GM10847 (cell line): Measurements from ENCODE around the gene CDKN2AIP.

Source experiments
- POLR2A ChIP-seq: IDR thresholded peaks from 2 replicates; pipeline ENCODE4 v1.6.1; 2011; ENCODE audit not compliant: insufficient read length; ENCODE audit errors: extremely low read depth

The CDKN2AIP gene

DNA sequence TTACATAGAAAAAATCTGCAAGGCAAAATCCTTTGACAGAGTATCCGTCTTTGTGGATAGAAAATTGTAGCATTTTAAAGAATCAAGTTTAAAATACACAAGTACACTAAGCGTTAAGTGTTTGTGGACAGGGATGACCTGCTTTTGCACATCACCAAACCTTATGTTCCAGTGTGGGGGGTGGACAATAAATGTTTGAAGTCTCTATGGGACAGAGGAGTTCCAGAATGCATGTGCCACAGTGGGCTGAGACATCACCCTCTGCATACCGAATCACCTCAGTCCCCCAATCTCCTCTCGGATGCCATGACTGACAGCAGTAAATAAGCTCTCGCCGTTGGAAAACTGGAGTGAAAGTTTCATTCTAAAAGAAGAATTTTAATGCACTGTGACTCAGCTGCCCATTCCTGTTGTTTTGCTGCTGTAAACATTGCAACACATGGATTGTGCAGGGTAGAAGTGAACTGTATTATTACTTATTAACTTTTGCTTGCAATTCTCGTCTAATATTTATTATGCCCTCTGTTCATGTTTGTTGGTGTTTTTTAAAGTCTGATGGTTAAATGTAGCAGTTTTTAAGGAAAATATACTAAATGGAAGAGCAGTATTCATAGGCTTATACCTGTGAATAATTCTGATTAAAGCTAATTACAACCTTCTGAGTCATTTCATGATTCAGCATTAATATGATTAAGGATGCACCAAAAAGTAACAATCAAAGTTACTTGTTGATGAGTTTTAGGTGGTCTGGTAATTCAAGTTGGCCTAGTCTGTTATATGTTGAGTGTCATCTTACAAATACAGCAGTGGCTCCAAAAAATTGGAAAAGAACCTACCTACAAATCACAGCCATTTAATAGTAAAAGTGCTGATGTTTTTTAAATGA, 24.0 kb downstream of the CDKN2AIP start:
- no peak for TF ChIP-seq POLR2A

DNA sequence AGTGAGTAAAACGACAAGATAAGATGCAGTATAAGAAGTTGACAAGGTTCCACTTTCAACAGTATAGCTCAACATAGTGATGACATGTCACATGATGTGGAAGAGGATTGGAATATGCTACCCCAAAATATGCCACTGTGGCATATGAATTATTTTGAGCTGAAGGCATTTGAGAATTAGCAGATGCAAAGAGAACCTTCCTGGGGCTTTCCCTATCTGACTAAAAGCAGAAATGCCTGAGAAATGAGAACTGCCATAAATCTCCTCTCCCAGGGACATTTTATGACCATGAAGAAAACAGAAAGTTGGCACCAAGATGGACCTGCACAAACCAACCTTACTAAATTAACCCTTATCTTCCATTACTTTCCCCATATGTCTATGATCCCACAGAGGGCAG, 24.8 kb downstream of the CDKN2AIP start:
- TF ChIP-seq POLR2A: no peak

DNA sequence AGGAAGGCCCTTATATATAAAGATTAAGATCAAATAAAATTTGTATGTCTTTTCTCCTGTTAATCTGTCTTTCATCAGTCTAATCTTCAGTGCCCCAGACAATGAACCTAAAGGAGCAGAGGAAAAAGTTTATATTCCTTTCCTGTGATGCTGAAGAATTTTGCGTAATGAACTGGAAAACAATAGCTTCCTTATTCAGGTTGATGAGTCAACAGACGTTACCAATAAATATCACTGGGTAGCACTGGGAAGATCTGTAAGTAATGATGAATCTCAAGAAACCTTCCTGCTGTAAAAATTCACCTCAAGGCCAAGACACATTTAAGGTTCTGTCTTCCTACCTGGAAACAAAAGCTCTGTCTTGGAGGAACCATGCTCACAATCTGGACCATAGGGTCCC, 25.5 kb downstream of the CDKN2AIP start:
- TF ChIP-seq POLR2A: no peak

DNA sequence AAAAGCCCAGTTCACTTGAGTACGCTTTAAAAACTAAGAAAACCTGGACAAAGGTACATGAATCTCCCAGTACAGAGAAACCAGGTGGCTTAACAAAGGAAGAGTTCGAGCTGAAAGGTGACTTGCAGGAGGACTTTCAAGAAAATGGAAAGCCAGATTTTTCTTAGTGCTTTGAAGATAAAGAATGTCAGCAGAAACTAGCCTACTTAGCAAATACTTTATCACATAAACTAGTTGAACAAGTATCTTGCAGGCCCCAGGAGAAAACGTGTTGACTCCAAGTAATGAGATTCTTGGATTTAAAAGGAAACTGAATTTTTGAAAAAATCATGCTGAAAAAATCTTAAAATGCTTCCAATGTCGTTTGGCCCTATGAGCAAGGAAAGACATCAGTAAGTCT, 26.4 kb downstream of the CDKN2AIP start:
- no peak for TF ChIP-seq POLR2A

DNA sequence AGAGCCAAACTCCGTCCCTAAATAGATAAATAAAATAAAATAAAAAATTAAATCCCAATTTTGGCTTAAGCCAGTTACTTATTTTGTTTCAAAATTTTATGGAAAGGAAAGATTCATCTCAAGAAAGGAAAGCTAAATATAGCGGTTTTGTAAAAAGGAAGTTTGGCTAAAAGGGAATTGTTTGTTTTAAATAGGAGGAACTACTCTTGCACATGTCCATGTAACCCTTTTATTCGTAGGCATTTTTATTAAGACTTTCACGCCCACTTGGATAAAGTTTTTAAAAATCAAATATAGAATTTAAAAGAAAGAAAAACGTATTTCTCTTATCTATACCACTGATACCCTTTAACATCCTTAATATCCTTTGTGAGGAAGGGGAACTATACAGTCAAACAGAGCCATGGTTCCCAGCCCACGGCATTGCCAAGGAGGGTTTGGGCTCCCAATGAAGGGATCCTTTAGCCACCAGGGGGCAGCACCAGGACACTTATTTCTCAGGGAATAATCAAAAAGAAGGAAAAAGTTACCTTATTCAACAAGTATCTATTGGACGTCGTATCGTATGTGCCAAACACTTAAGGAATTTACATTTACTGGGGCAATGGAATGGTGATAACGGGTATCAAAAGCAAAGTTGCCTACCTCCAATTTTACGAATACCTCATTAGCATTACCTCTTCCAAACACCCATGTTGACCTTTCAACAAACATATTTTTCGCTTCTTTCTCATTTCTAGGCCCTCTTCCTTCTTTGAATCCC, 27.7 kb downstream of the CDKN2AIP start:
- no peak for TF ChIP-seq POLR2A

DNA sequence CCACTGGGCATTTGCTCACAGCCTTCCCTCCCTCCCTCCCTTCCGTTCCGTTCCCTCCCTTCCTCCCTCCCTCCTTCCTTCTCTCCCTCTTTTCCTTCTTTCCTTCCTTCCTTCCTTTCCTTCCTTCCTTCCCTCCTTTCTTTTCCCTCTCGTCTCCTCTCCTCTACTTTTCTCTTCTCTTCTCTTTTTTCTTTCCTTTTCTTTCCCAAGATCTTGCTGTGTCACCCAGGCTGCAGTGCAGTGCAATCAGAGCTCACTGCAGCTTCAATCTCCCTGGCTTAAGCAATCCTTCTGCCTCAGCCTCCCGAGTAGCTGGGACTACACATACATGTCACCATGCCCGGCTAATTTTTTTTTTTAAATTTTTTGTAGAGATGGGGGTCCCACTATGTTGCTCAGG, 33.7 kb downstream of the CDKN2AIP start:
- no peak for TF ChIP-seq POLR2A

DNA sequence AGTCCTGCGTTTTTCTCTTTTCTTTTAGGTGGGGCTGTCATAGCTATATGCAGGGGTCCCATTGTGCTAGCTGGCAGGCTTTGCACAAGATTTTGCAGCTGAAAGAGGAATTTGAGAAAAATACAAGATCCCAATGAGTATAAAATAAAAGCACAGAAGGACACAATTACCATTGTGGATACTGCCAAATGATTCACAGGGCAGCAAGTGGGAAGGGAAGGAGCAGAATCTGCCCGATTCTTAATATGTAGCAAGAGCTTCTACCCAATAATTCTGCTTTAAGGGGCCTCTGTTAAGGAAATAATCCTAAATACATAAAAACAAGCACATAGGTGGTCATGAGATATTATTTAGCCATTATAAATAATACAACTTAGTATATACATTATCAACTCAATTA, 34.5 kb downstream of the CDKN2AIP start:
- no peak for TF ChIP-seq POLR2A

DNA sequence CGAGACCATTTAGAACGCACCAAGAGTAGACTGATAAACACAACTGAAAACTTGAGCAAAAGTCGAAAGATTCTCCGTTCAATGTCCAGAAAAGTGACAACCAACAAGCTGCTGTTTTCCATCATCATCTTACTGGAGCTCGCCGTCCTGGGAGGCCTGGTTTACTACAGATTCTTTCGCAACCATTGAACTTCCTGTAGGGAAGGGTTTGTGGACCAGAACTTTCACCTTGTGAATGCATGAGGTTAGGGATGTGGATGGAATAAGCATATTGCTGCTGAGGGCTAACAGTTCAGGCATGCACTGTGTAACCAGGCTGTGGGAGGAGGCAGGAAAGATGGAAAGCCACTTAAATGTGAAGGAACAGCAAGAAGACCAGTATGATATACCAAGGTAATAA, 39.6 kb downstream of the CDKN2AIP start:
- TF ChIP-seq POLR2A: no peak

DNA sequence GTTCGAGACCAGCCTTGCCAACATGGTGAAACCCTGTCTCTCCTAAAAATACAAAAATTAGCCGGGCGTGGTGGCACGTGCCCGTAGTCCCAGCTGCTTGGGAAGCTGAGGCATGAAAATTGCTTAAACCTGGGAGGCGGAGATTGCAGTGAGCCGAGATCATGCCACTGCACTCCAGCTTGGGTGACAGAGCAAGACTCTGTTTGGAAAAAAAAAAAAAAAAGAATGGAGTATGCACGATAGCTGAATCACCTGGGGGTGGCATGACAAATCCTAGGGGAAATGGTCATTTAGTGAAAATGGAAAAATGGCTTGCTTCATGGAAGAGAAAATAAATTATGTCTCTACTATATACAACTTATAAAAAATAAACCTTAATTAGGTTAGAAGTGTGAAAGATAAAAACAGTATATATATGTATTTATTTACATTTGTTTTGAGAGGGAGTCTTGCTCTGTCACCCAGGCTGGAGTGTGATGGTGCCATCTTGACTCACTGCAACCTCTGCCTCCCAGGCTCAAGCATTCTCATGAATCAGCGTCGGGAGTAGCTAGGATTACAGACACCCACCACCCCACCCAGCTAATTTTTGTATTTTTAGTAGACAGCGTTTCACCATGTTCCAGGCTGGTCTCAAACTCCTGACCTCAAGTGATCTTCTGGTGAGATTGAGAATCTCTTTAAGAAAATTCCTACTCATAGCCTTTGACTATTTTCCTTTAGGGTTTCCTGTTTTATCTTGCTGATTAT, 41.1 kb downstream of the CDKN2AIP start:
- TF ChIP-seq POLR2A: no peak

DNA sequence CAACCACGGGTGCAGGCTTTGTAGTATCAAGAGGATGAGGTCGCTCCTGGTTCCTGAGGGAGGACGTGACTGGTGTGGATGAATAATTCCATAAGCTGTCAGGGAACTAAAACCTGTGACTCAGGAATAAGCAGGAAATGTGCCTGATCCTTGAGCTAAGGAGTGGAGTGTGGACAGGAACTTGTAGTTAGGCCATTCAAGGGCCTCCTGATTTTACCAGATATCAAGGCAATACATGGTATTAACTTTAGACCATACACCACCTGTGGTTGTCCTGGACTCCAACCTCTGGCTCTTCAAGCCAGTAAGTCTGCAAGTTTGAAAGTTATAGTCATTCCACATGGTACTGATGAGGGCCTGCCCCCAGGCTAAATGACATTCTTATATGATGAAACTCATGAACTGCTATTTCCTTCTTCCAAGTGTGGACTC, 48.4 kb downstream of the CDKN2AIP start:
- no peak for TF ChIP-seq POLR2A

DNA sequence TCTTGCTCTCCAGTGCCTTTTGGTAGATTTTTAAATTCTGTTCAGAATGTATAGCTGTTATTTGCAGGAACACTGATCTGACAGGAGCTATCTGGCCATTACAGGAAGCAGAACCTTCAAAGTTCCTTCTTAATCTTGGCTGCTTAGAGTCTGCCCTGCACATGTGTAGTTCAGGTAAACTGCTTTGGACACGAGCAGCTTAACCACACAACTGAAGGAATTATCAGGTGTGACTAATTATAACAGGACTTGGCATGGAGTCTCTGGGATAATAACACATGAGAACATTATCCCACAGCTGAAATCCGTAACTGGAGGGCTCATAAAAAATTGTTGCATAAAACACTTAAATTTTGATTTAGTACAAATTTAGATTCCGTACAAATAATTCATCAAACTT, 48.8 kb downstream of the CDKN2AIP start:
- no peak for TF ChIP-seq POLR2A

DNA sequence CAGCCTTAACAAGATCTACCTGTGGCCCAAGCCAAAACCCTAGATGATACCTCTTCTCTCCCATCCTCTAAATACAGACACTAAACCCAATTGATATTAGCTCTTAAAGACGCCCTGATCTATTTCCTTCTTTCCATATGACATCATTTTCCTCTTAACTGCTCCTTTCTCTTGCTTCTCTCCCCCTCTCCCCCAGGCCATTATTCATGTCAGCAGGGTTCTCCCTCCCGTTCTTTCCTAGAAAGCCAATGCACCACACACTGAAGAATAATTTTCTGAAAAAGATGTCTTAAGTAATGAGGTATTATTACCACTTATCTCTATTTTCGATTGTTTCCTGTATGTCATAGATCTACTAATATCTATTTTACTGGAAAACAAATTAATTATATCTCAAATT, 50.7 kb downstream of the CDKN2AIP start:
- TF ChIP-seq POLR2A: no peak
